HG02798 (cell line): Measurements from ENCODE around the gene WDR59.
"Not testable (repeated sequence)": the region's sequence is repeated elsewhere in the genome, so short reads cannot be mapped to it uniquely, and the experiment has no call there.

ENCODE experiments used
- ATAC-seq: cut with Tn5 transposase; IDR thresholded peaks from one replicate; pipeline ENCODE4 v1.9.1; 2021; ENCODE audit warnings: mild to moderate bottlenecking; ENCODE audit not compliant: unreplicated experiment, poor library complexity

The WDR59 gene

GRCh38 chr16:74909665-74910064 is 75.3 kb downstream of the WDR59 start:
- no peak for ATAC-seq

DNA sequence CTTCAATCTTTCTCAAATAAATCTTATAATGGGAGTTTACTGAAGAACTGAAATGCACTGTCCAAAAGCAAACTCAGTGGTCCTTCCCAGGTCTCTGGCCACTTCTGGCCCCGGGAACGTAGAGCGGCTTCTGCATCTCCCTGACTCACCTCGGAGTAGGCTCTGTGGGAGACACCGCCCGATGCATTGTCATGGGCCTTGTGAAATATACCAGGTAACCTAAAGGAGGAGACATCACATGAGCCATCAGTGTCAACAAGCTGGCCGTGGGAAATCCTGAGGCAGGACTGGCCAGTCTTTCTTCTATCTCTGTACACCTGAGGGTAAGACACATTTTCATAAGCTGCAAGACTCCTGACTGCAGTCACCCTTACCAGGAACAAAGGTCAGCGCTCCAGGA is 76.2 kb downstream of the WDR59 start:
- not testable (repeated sequence) for ATAC-seq

DNA sequence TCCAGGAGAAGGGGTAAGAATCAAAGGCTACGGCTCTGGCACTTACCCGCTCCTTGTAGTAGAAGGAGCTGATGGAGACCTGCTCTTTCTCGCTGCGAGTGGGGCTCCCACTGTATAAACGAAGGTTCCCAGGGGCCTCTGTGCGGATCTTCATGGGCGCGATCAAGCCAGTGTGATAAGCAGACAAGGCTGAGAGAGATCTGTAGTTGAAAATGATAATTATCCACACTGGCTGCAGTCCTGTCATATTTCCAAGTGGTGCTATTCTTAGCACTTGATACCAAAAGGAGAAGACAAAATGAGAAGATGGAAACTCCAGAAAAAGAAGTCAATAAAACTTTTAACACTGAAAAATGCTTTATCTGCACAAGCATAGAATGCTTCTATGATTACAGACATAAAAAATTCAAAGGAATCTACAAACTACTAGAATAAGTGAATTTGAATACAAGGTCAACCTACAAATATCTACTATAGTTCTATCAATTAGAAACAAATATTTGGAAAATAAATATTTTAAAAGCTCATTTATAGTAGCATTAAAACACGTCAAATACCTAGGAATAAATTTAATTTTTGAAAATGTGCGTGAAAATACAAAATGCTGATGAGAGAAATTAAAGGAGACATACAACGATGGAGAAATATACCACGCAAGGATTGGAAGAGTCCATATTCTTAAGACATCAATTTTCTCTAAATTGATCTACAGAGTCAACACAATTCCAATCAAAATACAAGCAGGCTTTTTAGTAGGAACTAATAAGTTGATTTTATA is 80.8 kb downstream of the WDR59 start:
- ATAC-seq = no peak

DNA sequence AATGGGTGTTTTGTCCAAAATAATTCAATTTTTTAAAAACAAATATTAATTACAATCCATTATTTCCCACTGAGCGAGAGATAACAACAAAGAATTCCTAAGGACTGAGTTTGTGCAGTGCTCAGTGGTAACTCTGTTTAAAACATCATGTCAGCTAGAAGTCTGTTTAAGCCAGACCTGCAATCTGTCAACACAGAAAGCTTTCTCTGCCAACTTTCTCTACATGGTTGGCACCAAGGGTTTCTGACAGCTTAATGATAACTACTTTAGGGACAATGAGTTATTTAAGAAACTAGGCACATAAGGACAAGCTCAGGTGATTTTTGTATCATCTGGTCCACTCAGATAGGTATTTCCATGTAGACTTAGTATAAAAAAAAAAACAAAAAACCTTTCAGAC is 81.8 kb downstream of the WDR59 start:
- no peak for ATAC-seq

DNA sequence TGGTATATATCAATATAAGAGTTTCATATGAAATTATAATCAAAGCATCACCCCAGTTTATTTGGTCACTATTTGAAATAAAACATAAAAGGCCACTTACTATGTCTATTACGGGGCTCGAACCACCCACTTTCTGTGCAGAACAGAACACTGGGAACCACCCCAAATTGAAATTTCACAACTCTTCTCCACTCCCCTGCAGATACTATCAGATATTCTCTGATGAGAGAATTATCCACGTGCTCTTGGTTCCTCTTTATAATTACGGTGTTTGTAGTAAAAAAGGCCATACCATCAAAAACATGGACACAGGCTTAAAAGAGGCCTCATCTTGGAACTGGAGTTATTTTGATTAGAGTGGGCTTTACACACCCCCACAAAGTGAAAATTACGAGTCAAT is 82.8 kb downstream of the WDR59 start:
- ATAC-seq = no peak

GRCh38 chr16:74901606-74902005 is 83.3 kb downstream of the WDR59 start:
- no peak for ATAC-seq

DNA sequence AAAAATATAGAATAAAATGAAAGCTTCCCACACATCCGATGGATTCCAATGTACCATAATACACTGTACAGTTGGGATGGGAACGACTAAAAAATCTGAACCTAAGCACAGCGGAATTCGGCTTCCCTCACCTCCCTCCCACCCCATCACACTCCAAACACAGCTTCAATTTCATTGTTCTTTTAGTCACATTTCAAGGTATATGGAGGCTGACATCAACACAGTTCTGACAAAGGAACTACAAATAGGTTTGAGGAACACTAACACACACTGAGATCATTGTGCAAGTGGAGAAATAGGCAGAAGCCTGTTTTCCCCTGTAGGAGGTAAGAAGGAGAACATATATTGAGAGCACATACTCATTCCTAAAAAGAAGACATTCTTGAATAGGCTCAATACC is 85.1 kb downstream of the WDR59 start:
- no peak for ATAC-seq

GRCh38 chr16:74898659-74899058 is 86.3 kb downstream of the WDR59 start:
- no peak for ATAC-seq

DNA sequence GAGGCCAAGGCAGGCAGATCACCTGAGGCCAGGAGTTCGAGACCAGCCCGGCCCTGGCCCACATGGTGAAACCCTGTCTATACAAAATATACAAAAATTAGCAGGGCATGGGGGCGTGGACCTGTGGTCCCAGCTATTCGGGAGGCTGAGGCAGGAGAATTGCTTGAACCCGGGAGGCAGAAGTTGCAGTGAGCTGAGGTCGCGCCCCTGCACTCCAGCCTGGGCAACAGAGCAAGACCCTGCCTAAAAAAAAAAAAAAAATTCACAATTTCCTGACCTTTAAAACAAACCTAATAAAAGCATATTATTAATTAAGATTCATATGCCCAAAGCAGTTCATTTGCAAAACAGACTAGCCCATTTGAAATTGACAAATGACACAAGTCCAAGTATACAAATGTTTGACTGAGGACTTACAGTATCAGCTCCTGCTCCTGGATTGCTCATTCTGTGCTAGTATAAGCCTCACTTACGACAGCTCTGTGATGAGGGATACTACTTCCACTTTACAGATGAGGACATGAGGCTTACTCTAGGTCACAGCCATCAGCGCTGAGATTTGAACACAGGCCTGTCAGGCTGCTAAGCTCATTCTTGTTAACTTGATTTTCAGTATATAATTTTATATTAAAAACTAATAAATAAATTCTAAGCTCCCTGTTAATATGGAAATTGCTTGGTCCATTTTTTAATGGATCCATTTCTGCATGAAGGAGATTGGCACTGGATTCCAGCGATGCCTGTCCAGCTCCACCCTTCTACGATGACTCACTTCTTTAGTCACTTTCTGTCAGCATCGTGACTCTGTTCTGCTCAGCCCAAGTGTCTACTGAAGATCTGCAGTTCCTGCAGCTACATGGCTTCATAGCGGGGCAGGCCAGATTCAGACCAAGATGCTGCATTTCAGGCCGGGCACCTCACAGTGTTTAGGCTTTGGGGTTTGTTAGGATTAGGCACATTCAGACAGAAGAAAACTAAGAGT is 88.2 kb downstream of the WDR59 start:
- no peak for ATAC-seq

DNA sequence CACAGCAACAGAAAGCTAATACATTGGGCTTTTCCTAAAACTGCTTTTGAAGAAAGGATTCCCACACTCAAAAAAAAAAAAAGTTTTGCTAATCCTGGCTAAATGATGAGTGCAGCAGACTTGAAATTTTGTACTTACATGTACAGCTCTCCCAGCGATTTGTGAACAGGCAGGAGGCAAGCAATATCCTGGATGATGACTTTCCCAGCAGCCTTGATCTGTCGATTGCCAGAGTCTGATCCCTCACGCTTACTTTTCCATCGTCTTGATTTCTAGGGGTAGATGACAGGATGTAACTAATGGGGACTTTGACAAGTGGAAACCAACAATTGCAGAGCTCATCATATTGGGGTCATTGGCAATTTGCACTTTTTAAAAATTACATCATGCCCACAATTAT is 91.4 kb downstream of the WDR59 start:
- ATAC-seq = no peak

DNA sequence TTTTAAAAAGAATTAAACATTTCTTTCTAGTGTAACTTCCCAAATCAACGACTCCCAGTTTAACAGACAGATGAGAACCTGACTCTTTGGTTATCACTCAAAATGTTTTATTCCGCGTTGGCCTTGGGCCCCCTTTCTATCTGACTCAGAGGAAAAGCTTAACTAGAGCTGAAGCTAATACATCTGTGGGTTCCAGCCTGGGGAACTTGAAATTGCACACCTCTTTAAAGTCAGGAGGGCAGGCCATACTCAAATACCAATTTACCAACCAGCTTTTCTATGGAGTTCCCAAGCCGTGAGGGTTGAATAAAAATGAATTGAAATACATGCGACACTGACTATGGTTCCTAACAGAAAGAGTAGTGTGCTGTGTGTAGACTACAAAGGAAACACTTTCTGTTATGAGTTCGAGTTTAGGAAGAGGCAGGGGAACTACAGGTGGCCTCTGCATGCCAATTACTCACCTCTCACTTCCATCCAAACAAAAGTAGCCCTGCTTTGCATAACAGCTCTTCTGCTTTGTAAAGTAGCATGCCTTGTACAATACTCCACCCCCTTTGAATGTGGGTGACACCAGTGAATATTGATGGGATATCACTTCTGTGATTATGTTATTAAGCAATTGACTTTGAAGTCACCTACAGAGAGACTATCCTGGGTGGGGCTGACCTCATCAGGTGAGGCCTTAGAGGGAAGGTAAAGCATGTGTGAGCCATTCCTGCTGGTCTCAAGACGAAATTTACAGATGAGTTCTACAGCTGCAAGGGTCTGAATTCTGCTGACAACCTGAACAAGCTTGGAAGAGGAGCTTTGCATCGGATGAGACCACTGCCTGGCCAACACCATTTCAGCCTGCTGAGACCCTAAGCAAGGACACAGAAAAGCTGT is 92.1 kb downstream of the WDR59 start:
- no peak for ATAC-seq

GRCh38 chr16:74888888-74889287 is 96.0 kb downstream of the WDR59 start:
- no peak for ATAC-seq

DNA sequence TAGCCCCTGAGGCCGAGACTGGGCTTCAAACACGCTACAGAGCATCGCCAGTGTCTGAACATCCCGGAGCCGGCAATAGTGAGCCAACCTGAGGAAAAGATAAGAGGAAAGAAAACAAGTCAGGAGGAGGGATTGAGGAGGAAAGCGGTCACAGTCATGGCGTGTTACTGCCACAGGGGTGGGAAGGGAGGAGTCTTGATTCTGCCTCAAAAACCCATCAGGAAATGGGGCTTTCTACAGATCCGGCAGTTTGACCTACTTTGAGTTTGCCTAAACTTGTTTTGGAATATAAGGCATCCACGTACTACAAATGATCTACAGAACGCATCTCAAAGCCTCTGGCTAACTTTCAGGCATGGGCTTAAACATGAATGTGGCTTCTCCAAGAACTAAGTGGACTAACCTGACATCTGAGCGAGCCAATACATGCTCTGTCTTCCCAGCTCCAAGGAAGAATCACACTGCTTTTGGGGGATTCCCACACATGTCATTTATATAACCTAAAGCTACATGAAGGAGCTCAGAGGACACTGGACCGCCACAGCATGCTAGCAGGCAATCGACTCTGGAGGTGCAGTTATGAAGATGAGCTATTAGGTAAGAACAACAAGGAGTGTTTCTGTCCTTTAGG is 96.6 kb downstream of the WDR59 start:
- no peak for ATAC-seq

DNA sequence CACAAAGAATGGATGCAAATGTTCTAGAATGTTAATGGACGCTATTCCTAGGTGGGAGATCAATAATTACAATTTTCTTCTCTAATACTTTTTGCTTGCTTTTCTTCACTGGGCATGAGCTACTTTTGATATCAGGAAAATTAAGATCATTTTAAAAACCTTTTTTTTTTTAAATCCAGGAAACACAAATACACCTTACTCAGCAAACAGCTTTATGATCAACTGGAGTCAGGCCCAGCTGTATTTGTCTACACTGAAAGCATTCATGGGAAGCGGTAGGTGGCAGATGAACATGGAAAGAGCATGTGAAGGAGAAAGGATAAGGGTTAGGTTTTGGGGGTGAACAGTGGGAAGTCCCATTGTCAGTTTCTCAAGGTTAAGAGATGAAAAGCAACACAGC is 97.8 kb downstream of the WDR59 start:
- ATAC-seq = no peak

DNA sequence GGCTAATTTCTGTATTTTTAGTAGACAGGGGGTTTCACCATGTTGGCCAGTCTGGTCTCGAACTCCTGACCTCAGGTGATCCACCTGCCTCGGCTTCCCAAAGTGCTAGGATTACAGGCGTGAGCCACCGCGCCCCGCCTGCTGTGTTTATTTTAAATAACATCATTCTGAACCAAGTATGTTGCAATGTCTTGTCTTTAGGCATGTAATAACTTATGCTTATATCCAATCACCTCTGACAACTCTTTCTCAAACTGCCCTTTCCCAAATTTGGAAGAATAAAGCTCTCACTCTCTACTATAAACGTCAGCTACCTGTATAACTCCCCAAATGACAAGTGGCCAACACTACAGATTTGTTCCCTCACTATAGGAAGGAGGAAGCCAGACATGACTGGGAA is 107.2 kb downstream of the WDR59 start:
- no peak for ATAC-seq

- ATAC-seq = no peak
Measured at GRCh38 chr16:74874912-74875546, 109.9 kb downstream of the WDR59 start.

DNA sequence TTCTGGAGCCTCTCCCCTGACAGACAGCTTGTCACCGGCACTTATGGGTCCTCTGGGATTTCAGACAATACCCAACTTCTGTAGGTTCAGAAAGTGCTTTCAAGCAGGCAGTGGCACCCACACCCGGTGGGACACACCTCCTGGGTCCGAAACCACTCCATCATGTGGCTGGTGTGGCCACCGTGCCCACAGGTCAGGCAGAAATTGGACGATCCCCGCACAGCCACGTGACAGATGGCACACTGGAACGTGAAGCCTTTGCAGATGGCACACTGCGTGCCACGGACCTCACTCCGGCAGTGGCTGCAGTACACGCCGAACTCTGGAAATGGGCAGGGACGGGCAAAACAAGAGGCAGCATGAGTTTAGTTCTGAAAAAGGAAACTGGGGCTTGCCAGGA is 110.8 kb downstream of the WDR59 start:
- ATAC-seq = no peak

GRCh38 chr16:74872302-74872701 is 112.6 kb downstream of the WDR59 start:
- ATAC-seq = no peak

- ATAC-seq = no peak
Measured at GRCh38 chr16:74871608-74872007, 113.3 kb downstream of the WDR59 start.

DNA sequence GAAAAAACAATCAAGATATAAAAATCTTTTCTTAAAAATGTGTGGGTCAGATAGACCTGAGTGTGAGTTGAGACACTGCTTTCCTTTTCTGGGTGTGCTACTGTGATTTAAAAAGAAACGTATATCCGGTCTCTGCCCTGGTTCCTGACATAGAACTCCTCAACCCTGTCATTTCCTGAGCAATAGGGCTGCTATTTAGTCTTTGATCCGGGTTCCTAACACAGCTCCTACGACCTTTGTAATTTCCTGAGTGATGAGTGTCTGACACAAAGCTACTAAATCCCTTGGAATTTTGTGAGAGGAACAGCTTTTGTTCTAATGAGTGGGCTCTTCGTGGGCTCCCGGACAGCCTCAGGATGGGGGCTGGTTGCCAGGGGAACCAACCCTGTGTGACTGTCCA is 116.4 kb downstream of the WDR59 start:
- no peak for ATAC-seq
